Peyer's patch (tissue), 4 donors: ENCODE data around the gene TMEM119. TPM values are rescaled to one million over a fixed set of nuclear protein-coding genes. Genes with fewer than 3 reads are reported as not detected.

Experiments
- DNase-seq, 3 donors: peaks; one replicate each; pipeline ENCODE4 v3.0.0-alpha.2; 2017 to 2019
- H3K27ac ChIP-seq, 4 donors: fragments of 200-600 bp; sonication (generic); one replicate each; pipeline ENCODE4 v1.5.1; 2016 to 2019
- H3K27me3 ChIP-seq, 2 donors: fragments of 200-600 bp; sonication (generic); one replicate each; pipeline ENCODE4 v1.5.1; 2019
- H3K36me3 ChIP-seq, 3 donors: fragments of 200-600 bp; sonication (generic); one replicate each; pipeline ENCODE4 v1.5.1; 2016 to 2019
- H3K4me1 ChIP-seq, 4 donors: fragments of 200-600 bp; sonication (generic); one replicate each; pipeline ENCODE4 v1.5.1; 2016 to 2019
- H3K4me3 ChIP-seq, 4 donors: fragments of 200-600 bp; sonication (generic); 1 replicate in 3 of 4; 2 replicates in 1 of 4; pipeline ENCODE4 v1.5.1; 2016 to 2019; ENCODE audit warnings: mild to moderate bottlenecking in 1 of 4
- H3K9me3 ChIP-seq, 4 donors: fragments of 200-600 bp; sonication (generic); one replicate each; pipeline ENCODE4 v1.5.1; 2016 to 2019; ENCODE audit warnings: mild to moderate bottlenecking in 1 of 4
- POLR2A ChIP-seq, 2 donors: fragments of 450-650 bp; IDR thresholded peaks; one replicate each; pipeline ENCODE4 v1.5.1; 2017; ENCODE audit warnings: antibody characterized with exemption in 2 of 2, mild to moderate bottlenecking in 2 of 2, moderate library complexity in 2 of 2
- total RNA-seq, 4 donors: library from RNA; depleted of rRNA; stranded (reverse); fragments of >200 nt; gene quantifications; one replicate each; pipeline ENCODE4 v1.1.0, GENCODE V29; 2016
- TF ChIP-seq, protein P1 (sequence below), 6 experiments: fragments of 450-650 bp in 4 of 6; fragments of 200-600 bp in 2 of 6; sonication (generic) in 1 of 6; IDR thresholded peaks; one replicate each; pipeline ENCODE4 v1.5.1; 2017 to 2019; ENCODE audit warnings: antibody characterized with exemption in 6 of 6, mild to moderate bottlenecking in 3 of 6, moderate library complexity in 1 of 6

Gene TMEM119
- total RNA-seq, 4 donors from 2014 or later, result 1.8 to 17.3 (median 3.4) TPM

DNA sequence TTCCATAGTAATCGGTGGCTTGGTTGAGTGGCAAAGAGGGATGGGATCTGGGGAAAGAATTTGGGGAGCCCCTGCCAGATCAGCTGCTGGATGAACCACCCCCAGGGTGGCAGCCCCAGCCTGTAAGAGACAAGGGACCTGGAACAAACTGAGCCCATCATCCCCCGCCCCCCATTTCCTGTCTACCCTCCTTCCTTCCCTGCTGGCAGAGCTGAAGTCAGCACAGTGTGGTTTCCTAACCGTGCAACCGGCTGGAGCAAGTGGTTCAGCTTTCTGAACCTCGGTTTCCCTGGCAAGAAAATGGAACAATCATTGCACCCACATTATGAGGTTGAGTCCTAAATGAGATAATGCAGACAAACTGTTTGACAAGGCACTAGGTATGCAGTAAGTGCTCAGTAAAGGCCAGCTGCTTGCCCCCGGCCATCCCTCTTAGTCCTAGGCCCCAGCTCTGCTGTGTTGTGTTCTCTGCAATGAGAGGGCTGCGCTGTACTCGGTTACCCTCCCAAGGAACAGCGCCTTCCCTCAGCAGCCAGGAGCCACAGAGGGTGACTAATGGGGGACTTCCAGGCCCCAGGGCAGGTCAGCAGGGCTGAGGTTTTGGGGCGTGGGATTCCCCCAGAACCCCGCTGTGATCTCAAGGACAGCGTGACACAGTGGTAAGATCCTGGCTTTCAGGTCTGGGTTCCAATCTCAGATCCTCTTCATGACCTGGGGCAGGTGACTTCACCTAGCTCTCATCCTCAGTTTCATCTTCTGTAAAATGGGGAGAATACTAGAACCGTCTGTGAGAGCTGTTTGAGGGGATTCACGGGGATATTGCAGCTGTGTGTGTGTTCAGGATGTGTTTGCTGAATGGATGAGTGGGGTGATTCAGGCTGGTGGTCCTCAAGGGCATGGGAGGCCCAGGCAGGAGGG lies 19.3 kb upstream of the TMEM119 start:
- Histone ChIP-seq H3K27me3 (no peaks in the 10 kb centered on the region), H3K27ac (peak overlapping the region in 3 of 4 donors; percentile 16 to 73 (median 55)), H3K36me3 (no peaks in the 10 kb centered on the region), H3K9me3 (no peaks in the 10 kb centered on the region), H3K4me1 (peaks cover 0 to 17% (median 12%) of the 10 kb centered on the region in 4 donors), H3K4me3 (peak overlapping the region in 1 of 4 donors; percentile 0)
- DNase-seq, result peak in 2 of 3 donors; percentile 71 to 73
- TF ChIP-seq, protein P1, sequence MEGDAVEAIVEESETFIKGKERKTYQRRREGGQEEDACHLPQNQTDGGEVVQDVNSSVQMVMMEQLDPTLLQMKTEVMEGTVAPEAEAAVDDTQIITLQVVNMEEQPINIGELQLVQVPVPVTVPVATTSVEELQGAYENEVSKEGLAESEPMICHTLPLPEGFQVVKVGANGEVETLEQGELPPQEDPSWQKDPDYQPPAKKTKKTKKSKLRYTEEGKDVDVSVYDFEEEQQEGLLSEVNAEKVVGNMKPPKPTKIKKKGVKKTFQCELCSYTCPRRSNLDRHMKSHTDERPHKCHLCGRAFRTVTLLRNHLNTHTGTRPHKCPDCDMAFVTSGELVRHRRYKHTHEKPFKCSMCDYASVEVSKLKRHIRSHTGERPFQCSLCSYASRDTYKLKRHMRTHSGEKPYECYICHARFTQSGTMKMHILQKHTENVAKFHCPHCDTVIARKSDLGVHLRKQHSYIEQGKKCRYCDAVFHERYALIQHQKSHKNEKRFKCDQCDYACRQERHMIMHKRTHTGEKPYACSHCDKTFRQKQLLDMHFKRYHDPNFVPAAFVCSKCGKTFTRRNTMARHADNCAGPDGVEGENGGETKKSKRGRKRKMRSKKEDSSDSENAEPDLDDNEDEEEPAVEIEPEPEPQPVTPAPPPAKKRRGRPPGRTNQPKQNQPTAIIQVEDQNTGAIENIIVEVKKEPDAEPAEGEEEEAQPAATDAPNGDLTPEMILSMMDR (IDR thresholded peaks at IDR 0.05), result no peak
- no peak for TF ChIP-seq POLR2A (IDR thresholded peaks at IDR 0.05)

DNA sequence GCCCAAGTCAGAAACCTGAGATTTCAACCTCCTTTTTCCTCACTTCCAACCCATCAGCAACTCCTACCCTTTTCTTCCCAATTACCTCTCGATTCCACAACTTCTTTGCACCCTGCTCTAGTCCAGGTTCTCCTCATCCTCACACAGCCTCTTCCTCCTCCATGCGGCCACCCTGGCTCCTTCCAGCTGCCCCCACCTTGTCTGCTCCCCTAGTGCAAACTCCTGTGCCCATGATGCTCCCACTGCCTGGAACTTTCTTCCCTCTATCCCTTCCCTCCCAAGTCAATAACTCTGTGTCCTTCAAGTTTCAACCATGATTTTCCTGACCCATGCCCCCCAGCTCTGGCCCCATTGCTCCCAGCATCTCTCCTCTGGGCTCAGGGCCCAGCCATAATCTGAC lies 18.5 kb upstream of the TMEM119 start:
- H3K36me3 ChIP-seq, result no peaks in the 10 kb centered on the region
- DNase-seq, result no peak
- H3K4me1 ChIP-seq, result peaks cover 0 to 17% (median 12%) of the 10 kb centered on the region in 4 donors
- H3K27me3 ChIP-seq, result no peaks in the 10 kb centered on the region
- H3K27ac ChIP-seq, result peak overlapping the region in 1 of 4 donors; percentile 73
- H3K4me3 ChIP-seq, result no peak overlapping the region
- no peaks in the 10 kb centered on the region for H3K9me3 ChIP-seq
- TF ChIP-seq, protein P1 (IDR thresholded peaks at IDR 0.05), result no peak
- TF ChIP-seq POLR2A (IDR thresholded peaks at IDR 0.05), result no peak

DNA sequence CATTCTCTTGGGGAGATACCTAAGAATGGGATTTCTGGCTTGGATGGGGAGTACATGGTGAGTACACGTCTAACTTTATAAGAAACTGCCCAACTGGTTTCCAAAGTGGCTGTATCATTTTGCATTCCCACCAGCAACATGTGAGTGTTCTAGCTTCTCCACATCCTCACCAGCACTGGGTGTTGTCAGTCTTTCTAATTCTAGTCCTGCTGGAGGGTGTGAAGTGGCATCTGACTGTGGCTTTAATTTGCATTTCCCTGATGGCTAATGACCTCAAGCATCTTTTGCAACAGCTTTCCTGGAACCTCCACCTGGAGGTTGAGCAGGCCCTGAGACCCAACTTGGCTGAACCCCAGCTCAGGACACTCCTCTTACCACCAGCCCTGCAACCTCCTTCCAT lies 18.0 kb upstream of the TMEM119 start:
- Histone ChIP-seq H3K4me1 (peaks cover 0 to 17% (median 12%) of the 10 kb centered on the region in 4 donors), H3K27me3 (no peaks in the 10 kb centered on the region), H3K4me3 (no peak overlapping the region), H3K9me3 (no peaks in the 10 kb centered on the region), H3K36me3 (no peaks in the 10 kb centered on the region), H3K27ac (peak overlapping the region in 1 of 4 donors; percentile 3)
- TF ChIP-seq, protein P1 (IDR thresholded peaks at IDR 0.05), result no peak
- no peak for TF ChIP-seq POLR2A (IDR thresholded peaks at IDR 0.05)
- no peak for DNase-seq

DNA sequence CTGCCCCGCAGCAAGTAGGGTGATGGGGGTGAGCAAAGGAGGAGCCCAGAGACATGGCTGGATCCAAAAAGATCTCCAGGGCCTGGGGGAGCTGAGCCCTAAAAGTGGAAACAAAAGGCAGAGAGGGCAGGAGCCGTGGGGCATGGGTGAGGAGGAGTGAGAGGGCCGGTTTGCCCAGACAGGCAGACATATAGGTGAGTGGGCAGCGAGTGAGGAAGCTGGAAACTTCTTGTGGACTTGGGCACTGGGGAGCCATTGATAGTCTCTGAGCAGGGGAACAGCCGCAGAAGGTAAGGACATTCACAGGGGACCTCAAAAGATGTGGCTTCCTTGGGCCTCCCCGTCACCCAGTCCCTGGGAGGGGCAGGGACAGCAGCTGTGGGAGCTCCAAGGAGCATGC lies 16.8 kb upstream of the TMEM119 start:
- TF ChIP-seq, protein P1 (IDR thresholded peaks at IDR 0.05), result no peak
- TF ChIP-seq POLR2A (IDR thresholded peaks at IDR 0.05), result no peak
- H3K36me3 ChIP-seq, result no peaks in the 10 kb centered on the region

DNA sequence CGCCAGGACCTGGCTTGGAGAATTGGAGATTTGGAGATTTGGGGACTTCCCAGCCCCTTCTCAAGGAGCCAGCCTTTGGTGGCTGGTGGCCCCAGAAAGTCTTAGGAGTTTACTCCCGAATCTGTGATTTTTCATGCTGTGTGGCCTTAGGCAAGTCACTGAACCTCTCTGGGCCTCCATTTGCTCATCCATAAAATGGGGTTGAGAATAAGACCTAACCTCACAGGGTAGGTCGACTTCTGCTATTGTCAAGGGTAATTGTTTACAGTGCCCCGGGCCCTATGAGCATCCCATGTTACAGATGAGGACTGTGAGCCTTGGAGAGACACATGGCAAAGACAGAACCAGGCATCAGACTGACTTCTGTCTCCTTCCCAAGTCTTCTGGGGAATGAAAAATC lies 16.2 kb upstream of the TMEM119 start:
- Histone ChIP-seq H3K36me3 (no peaks in the 10 kb centered on the region), H3K27me3 (no peaks in the 10 kb centered on the region), H3K4me3 (no peak overlapping the region), H3K27ac (peak overlapping the region in 1 of 4 donors; percentile 46), H3K9me3 (no peaks in the 10 kb centered on the region), H3K4me1 (peaks cover 0 to 17% (median 12%) of the 10 kb centered on the region in 4 donors)
- no peak for DNase-seq
- TF ChIP-seq, protein P1 (IDR thresholded peaks at IDR 0.05), result no peak
- TF ChIP-seq POLR2A (IDR thresholded peaks at IDR 0.05), result no peak

More for the DNA sequence above, 16.8 kb upstream of the TMEM119 start:
- H3K27ac ChIP-seq, result no peak overlapping the region
- DNase-seq, result no peak
- H3K27me3 ChIP-seq, result no peaks in the 10 kb centered on the region
- H3K4me1 ChIP-seq, result peaks cover 0 to 17% (median 12%) of the 10 kb centered on the region in 4 donors
- no peaks in the 10 kb centered on the region for H3K9me3 ChIP-seq
- no peak overlapping the region for H3K4me3 ChIP-seq
